Choroid plexus epithelial cell (primary cell): ENCODE results near the gene NDUFS5.
"Not testable (repeated sequence)": the region's sequence is repeated elsewhere in the genome, so short reads cannot be mapped to it uniquely, and the experiment has no call there.

Source experiments
- DNase-seq: peaks from one replicate; pipeline ENCODE4 v3.0.0-alpha.2; 2010; ENCODE audit warnings: low read depth
- H3K4me3 ChIP-seq: 2 replicates; pipeline ENCODE4 v1.5.1; 2011; ENCODE audit warnings: low read depth, mild to moderate bottlenecking, control low read depth, low read length, moderate library complexity
- CTCF ChIP-seq: conservative IDR thresholded peaks from 2 replicates; pipeline ENCODE4 v1.5.1; 2011; ENCODE audit warnings: low read depth, mild to moderate bottlenecking, control low read depth, inconsistent platforms, low read length, moderate library complexity

NDUFS5 gene

GRCh38 chr1:39051956-39052355, 25.8 kb downstream of the NDUFS5 start:
- no peak overlapping the region for H3K4me3 ChIP-seq
- TF ChIP-seq CTCF, result no peak
- no peak for DNase-seq

GRCh38 chr1:39055213-39055710, 29.1 kb downstream of the NDUFS5 start:
- H3K4me3 ChIP-seq, DNase-seq: not testable (repeated sequence)

GRCh38 chr1:39061516-39061915, 35.4 kb downstream of the NDUFS5 start:
- not testable (repeated sequence) for DNase-seq

GRCh38 chr1:39061951-39062350, 35.8 kb downstream of the NDUFS5 start:
- TF ChIP-seq CTCF, result no peak
- no peak overlapping the region for H3K4me3 ChIP-seq
- peak; percentile 74 for DNase-seq

More at GRCh38 chr1:39061516-39061915, 35.4 kb downstream of the NDUFS5 start:
- not testable (repeated sequence) for H3K4me3 ChIP-seq

GRCh38 chr1:39063191-39063590, 37.0 kb downstream of the NDUFS5 start:
- TF ChIP-seq CTCF, result no peak
- no peak overlapping the region for H3K4me3 ChIP-seq
- no peak for DNase-seq

- DNase-seq, result no peak
- H3K4me3 ChIP-seq, result no peak overlapping the region
- TF ChIP-seq CTCF, result no peak
Measured at GRCh38 chr1:39063775-39064174, 37.6 kb downstream of the NDUFS5 start.

- DNase-seq, result no peak
- no peak overlapping the region for H3K4me3 ChIP-seq
- no peak for TF ChIP-seq CTCF
Measured at GRCh38 chr1:39065542-39065941, 39.4 kb downstream of the NDUFS5 start.

GRCh38 chr1:39068227-39068626, 42.1 kb downstream of the NDUFS5 start:
- DNase-seq, H3K4me3 ChIP-seq: not testable (repeated sequence)

- H3K4me3 ChIP-seq, DNase-seq: not testable (repeated sequence)
Measured at GRCh38 chr1:39071557-39071956, 45.4 kb downstream of the NDUFS5 start.
